HG02840 (cell line): ENCODE data around the gene GAA.

ENCODE experiments used
- ATAC-seq: cut with Tn5 transposase; IDR thresholded peaks from one replicate; pipeline ENCODE4 v1.9.1; 2021; ENCODE audit warnings: mild to moderate bottlenecking, moderate library complexity, moderate number of reproducible peaks; ENCODE audit not compliant: unreplicated experiment, low FRiP score

Gene GAA

GRCh38 chr17:80102664-80103448, 1.5 kb downstream of the GAA start:
- ATAC-seq, result no peak

- no peak for ATAC-seq
These were observed 2.2 kb downstream of the GAA start for GRCh38 chr17:80103449-80104085.

GRCh38 chr17:80104321-80104955, 3.1 kb downstream of the GAA start:
- no peak for ATAC-seq

GRCh38 chr17:80104956-80105375, 3.6 kb downstream of the GAA start:
- no peak for ATAC-seq

GRCh38 chr17:80105762-80106161, 4.4 kb downstream of the GAA start:
- no peak for ATAC-seq

GRCh38 chr17:80106176-80106575, 4.8 kb downstream of the GAA start:
- no peak for ATAC-seq

GRCh38 chr17:80106751-80107150, 5.4 kb downstream of the GAA start:
- ATAC-seq, result no peak

- ATAC-seq, result no peak
These were observed 6.0 kb downstream of the GAA start for GRCh38 chr17:80107231-80108021.

GRCh38 chr17:80108036-80108971, 6.9 kb downstream of the GAA start:
- no peak for ATAC-seq

- no peak for ATAC-seq
These were observed 7.8 kb downstream of the GAA start for GRCh38 chr17:80109066-80109660.

GRCh38 chr17:80109713-80110446, 8.5 kb downstream of the GAA start:
- ATAC-seq, result no peak

GRCh38 chr17:80110447-80110812, 9.0 kb downstream of the GAA start:
- no peak for ATAC-seq

GRCh38 chr17:80110927-80111701, 9.7 kb downstream of the GAA start:
- no peak for ATAC-seq

- ATAC-seq, result no peak
These were observed 10.5 kb downstream of the GAA start for GRCh38 chr17:80111702-80112470.

GRCh38 chr17:80112471-80113032, 11.2 kb downstream of the GAA start:
- no peak for ATAC-seq

- ATAC-seq, result no peak
These were observed 11.7 kb downstream of the GAA start for GRCh38 chr17:80113033-80113484.

GRCh38 chr17:80114758-80115157, 13.4 kb downstream of the GAA start:
- no peak for ATAC-seq
